Rectal smooth muscle tissue (tissue), 1 donor: ENCODE measurements around the gene ZDHHC24.
A peak's percentile ranks its signal among the peaks of the same experiment; 100 is the strongest.
"Not testable (repeated sequence)": the region's sequence is repeated elsewhere in the genome, so short reads cannot be mapped to it uniquely, and the experiment has no call there.

Experiments
- H3K27ac ChIP-seq: one replicate; pipeline ENCODE4 v1.7.0; 2013; ENCODE audit warnings: low read depth, low read length, inconsistent platforms
- H3K27me3 ChIP-seq: one replicate; pipeline ENCODE4 v1.7.0; 2013; ENCODE audit warnings: low read length; ENCODE audit not compliant: control insufficient read depth, insufficient read depth
- H3K36me3 ChIP-seq: one replicate; pipeline ENCODE4 v1.7.0; 2013; ENCODE audit warnings: low read length; ENCODE audit not compliant: control insufficient read depth, insufficient read depth
- H3K4me1 ChIP-seq: one replicate; pipeline ENCODE4 v1.7.0; 2013; ENCODE audit warnings: low read length; ENCODE audit not compliant: control insufficient read depth, insufficient read depth
- H3K4me3 ChIP-seq: one replicate; pipeline ENCODE4 v1.7.0; 2013; ENCODE audit warnings: low read length
- H3K9ac ChIP-seq: one replicate; pipeline ENCODE4 v1.7.0; 2013; ENCODE audit warnings: low read length

ZDHHC24 gene

GRCh38 chr11:66545701-66546367, at the start of gene ZDHHC24:
ZDHHC24 (minus strand) TSS chr11:66546048; CDS start chr11:66546003, 45 bp downstream.
- H3K27ac ChIP-seq = peak within 1 kb of the TSS; percentile 58
- H3K27me3 ChIP-seq = no peaks in the 10 kb centered on the region
- peaks cover 7% of the 10 kb centered on the region for H3K36me3 ChIP-seq
- H3K4me3 ChIP-seq = peak within 1 kb of the TSS; percentile 68
- H3K4me1 ChIP-seq = peaks cover 6% of the 10 kb centered on the region
- H3K9ac ChIP-seq = peak within 1 kb of the TSS; percentile 8

- H3K36me3 ChIP-seq = peaks cover 2% of the 10 kb centered on the region
- no peak overlapping the region for H3K9ac ChIP-seq
- no peaks in the 10 kb centered on the region for H3K27me3 ChIP-seq
- peaks cover 14% of the 10 kb centered on the region for H3K4me1 ChIP-seq
- no peak overlapping the region for H3K4me3 ChIP-seq
- peak overlapping the region; percentile 46 for H3K27ac ChIP-seq
Measured at GRCh38 chr11:66595245-66595904, 49.5 kb upstream of the ZDHHC24 start.

- Histone ChIP-seq H3K9ac (peak overlapping the region; percentile 58), H3K27me3 (no peaks in the 10 kb centered on the region), H3K36me3 (no peaks in the 10 kb centered on the region), H3K4me3 (peak overlapping the region; percentile 82), H3K4me1 (peaks cover 14% of the 10 kb centered on the region), H3K27ac (peak overlapping the region; percentile 84)
Measured at GRCh38 chr11:66593650-66594049, 47.8 kb upstream of the ZDHHC24 start.

- Histone ChIP-seq H3K27me3 (no peaks in the 10 kb centered on the region), H3K4me1 (peaks cover 14% of the 10 kb centered on the region), H3K9ac (peak overlapping the region; percentile 58), H3K27ac (peak overlapping the region; percentile 84), H3K36me3 (no peaks in the 10 kb centered on the region), H3K4me3 (peak overlapping the region; percentile 82)
Measured at GRCh38 chr11:66593303-66593635, 47.4 kb upstream of the ZDHHC24 start.

GRCh38 chr11:66592457-66593302, 46.8 kb upstream of the ZDHHC24 start, which contains the start of the genes CCDC87 and CCS:
CCDC87 (minus strand) TSS chr11:66593063; CDS start chr11:66593015, 48 bp downstream.
CCS (plus strand) TSS chr11:66593185; CDS start chr11:66593262, 77 bp downstream.
- H3K4me1 ChIP-seq = peaks cover 14% of the 10 kb centered on the region
- no peaks in the 10 kb centered on the region for H3K27me3 ChIP-seq
- peak within 1 kb of the TSS; percentile 58 for H3K9ac ChIP-seq

GRCh38 chr11:66591175-66591574, 45.3 kb upstream of the ZDHHC24 start:
- H3K36me3 ChIP-seq = no peaks in the 10 kb centered on the region
- peaks cover 14% of the 10 kb centered on the region for H3K4me1 ChIP-seq
- no peak overlapping the region for H3K4me3 ChIP-seq
- H3K27me3 ChIP-seq = no peaks in the 10 kb centered on the region
- H3K27ac ChIP-seq = no peak overlapping the region
- no peak overlapping the region for H3K9ac ChIP-seq

More at GRCh38 chr11:66592457-66593302, 46.8 kb upstream of the ZDHHC24 start, which contains the start of the genes CCDC87 and CCS:
- Histone ChIP-seq H3K4me3 (peak within 1 kb of the TSS; percentile 82), H3K36me3 (no peaks in the 10 kb centered on the region), H3K27ac (peak within 1 kb of the TSS; percentile 84)

- Histone ChIP-seq H3K9ac (no peak overlapping the region), H3K4me3 (no peak overlapping the region), H3K4me1 (peaks cover 9% of the 10 kb centered on the region), H3K27me3 (no peaks in the 10 kb centered on the region), H3K36me3 (no peaks in the 10 kb centered on the region), H3K27ac (no peak overlapping the region)
Measured at GRCh38 chr11:66589996-66590675, 44.3 kb upstream of the ZDHHC24 start.

- not testable (repeated sequence) for H3K27ac ChIP-seq, H3K9ac ChIP-seq, H3K4me1 ChIP-seq, H3K4me3 ChIP-seq, H3K27me3 ChIP-seq, H3K36me3 ChIP-seq
Measured at GRCh38 chr11:66589315-66589714, 43.5 kb upstream of the ZDHHC24 start.

- H3K4me3 ChIP-seq = no peak overlapping the region
- no peaks in the 10 kb centered on the region for H3K27me3 ChIP-seq
- no peak overlapping the region for H3K27ac ChIP-seq
- H3K9ac ChIP-seq = no peak overlapping the region
- H3K36me3 ChIP-seq = no peaks in the 10 kb centered on the region
- no peaks in the 10 kb centered on the region for H3K4me1 ChIP-seq
Measured at GRCh38 chr11:66586136-66586535, 40.3 kb upstream of the ZDHHC24 start.

GRCh38 chr11:66585447-66585846, 39.6 kb upstream of the ZDHHC24 start:
- H3K27ac ChIP-seq, H3K4me3 ChIP-seq, H3K9ac ChIP-seq, H3K36me3 ChIP-seq, H3K27me3 ChIP-seq, H3K4me1 ChIP-seq: not testable (repeated sequence)

- not testable (repeated sequence) for H3K9ac ChIP-seq, H3K27ac ChIP-seq, H3K4me1 ChIP-seq, H3K36me3 ChIP-seq, H3K4me3 ChIP-seq, H3K27me3 ChIP-seq
Measured at GRCh38 chr11:66582565-66583147, 36.8 kb upstream of the ZDHHC24 start.
